Mesendoderm (in vitro differentiated cells): ENCODE measurements around the gene FLRT2.
A peak's percentile ranks its signal among the peaks of the same experiment; 100 is the strongest.

Experiments
- DNase-seq: peaks from one replicate; pipeline ENCODE4 v3.0.0; 2013
- H2AK5ac ChIP-seq: 2 replicates; pipeline ENCODE4 v1.6.1; 2013; ENCODE audit warnings: low read length, inconsistent platforms
- H2BK120ac ChIP-seq: 2 replicates; pipeline ENCODE4 v1.6.1; 2013; ENCODE audit warnings: low read depth, mild to moderate bottlenecking, low read length, moderate library complexity, mixed read lengths
- H2BK15ac ChIP-seq: replicated peaks from 2 replicates; pipeline ENCODE4 v1.6.1; 2013; ENCODE audit warnings: low read depth, mild to moderate bottlenecking, moderate library complexity
- H2BK5ac ChIP-seq: 2 replicates; pipeline ENCODE4 v1.6.1; 2013; ENCODE audit warnings: low read length, inconsistent platforms
- H3K18ac ChIP-seq: 2 replicates; pipeline ENCODE4 v1.6.1; 2013; ENCODE audit warnings: mild to moderate bottlenecking, low read length, mixed read lengths
- H3K23ac ChIP-seq: one replicate; pipeline ENCODE4 v1.6.1; 2013; ENCODE audit warnings: low read length
- H3K27ac ChIP-seq: 2 replicates; pipeline ENCODE4 v1.5.1; 2013; ENCODE audit warnings: low read depth, mild to moderate bottlenecking, inconsistent platforms, low read length, moderate library complexity
- H3K27me3 ChIP-seq: 2 replicates; pipeline ENCODE4 v1.6.1; 2013; ENCODE audit warnings: low read length, control low read depth, mild to moderate bottlenecking, inconsistent platforms; ENCODE audit not compliant: insufficient read depth, poor library complexity
- H3K36me3 ChIP-seq: 2 replicates; pipeline ENCODE4 v1.6.1; 2013; ENCODE audit warnings: low read length, inconsistent platforms; ENCODE audit not compliant: control insufficient read depth, insufficient read depth
- H3K4ac ChIP-seq: one replicate; pipeline ENCODE4 v1.6.1; 2013; ENCODE audit warnings: low read depth, mild to moderate bottlenecking, low read length, moderate library complexity
- H3K4me1 ChIP-seq: 2 replicates; pipeline ENCODE4 v1.6.1; 2013; ENCODE audit warnings: low read depth, low read length, inconsistent platforms; ENCODE audit not compliant: control insufficient read depth
- H3K4me2 ChIP-seq: 2 replicates; pipeline ENCODE4 v1.6.1; 2013; ENCODE audit warnings: low read length
- H3K4me3 ChIP-seq: 2 replicates; pipeline ENCODE4 v1.5.1; 2013; ENCODE audit warnings: mild to moderate bottlenecking, low read length
- H3K56ac ChIP-seq: one replicate; pipeline ENCODE4 v1.6.1; 2013; ENCODE audit warnings: low read length
- H3K79me1 ChIP-seq: 2 replicates; pipeline ENCODE4 v1.6.1; 2013; ENCODE audit warnings: low read length, inconsistent platforms
- H3K79me2 ChIP-seq: 2 replicates; pipeline ENCODE4 v1.6.1; 2013; ENCODE audit warnings: mild to moderate bottlenecking, low read length; ENCODE audit not compliant: control insufficient read depth, insufficient read depth
- H3K9ac ChIP-seq: 2 replicates; pipeline ENCODE4 v1.6.1; 2013; ENCODE audit warnings: low read length, inconsistent platforms
- H4K5ac ChIP-seq: one replicate; pipeline ENCODE4 v1.6.1; 2013; ENCODE audit warnings: low read length
- H4K8ac ChIP-seq: one replicate; pipeline ENCODE4 v1.6.1; 2013; ENCODE audit warnings: low read depth, mild to moderate bottlenecking, control low read depth, low read length, moderate library complexity
- WGBS: extraction: QIAGEN DNeasy Blood & Tissue Kit; methylation state at CpG from one replicate; pipeline ENCODE4 v1.1.7; 2013; ENCODE audit warnings: low lambda C conversion rate, missing lambda C conversion rate; ENCODE audit not compliant: insufficient coverage; ENCODE audit errors: extremely low coverage; 5-methylcytosine and 5-hydroxymethylcytosine counted together

FLRT2 gene

GRCh38 chr14:85686908-85687307 lies 157.0 kb downstream of the FLRT2 start:
- Histone ChIP-seq H3K18ac (no peak overlapping the region), H3K4me2 (no peak overlapping the region), H3K4me1 (no peaks in the 10 kb centered on the region), H3K4me3 (no peak overlapping the region), H3K27ac (no peak overlapping the region), H3K79me1 (no peaks in the 10 kb centered on the region), H3K79me2 (no peaks in the 10 kb centered on the region), H3K56ac (no peak overlapping the region), H2BK15ac (no peak overlapping the region), H3K23ac (no peak overlapping the region), H3K4ac (no peak overlapping the region), H4K8ac (no peak overlapping the region), H4K5ac (no peak overlapping the region), H2BK5ac (no peak overlapping the region), H2BK120ac (no peak overlapping the region), H3K27me3 (no peaks in the 10 kb centered on the region), H3K36me3 (no peaks in the 10 kb centered on the region), H2AK5ac (no peak overlapping the region), H3K9ac (no peak overlapping the region)
- DNase-seq = no peak
- WGBS = no CpG with 5 or more reads among the region's 1 CpG

- H3K4me3 ChIP-seq = no peak overlapping the region
These were observed 157.5 kb downstream of the FLRT2 start for GRCh38 chr14:85687456-85687855.

GRCh38 chr14:85688006-85688405 lies 158.1 kb downstream of the FLRT2 start:
- H3K4ac ChIP-seq = no peak overlapping the region
- no peak overlapping the region for H3K4me2 ChIP-seq
- no peak overlapping the region for H3K56ac ChIP-seq
- H3K36me3 ChIP-seq = no peaks in the 10 kb centered on the region
- no peak overlapping the region for H2BK5ac ChIP-seq
- no peaks in the 10 kb centered on the region for H3K79me2 ChIP-seq
- H3K4me1 ChIP-seq = no peaks in the 10 kb centered on the region
- no peak overlapping the region for H3K18ac ChIP-seq
- no peak overlapping the region for H3K27ac ChIP-seq
- H2BK15ac ChIP-seq = no peak overlapping the region
- H4K5ac ChIP-seq = no peak overlapping the region
- WGBS = no CpG with 5 or more reads among the region's 1 CpG
- no peak overlapping the region for H3K4me3 ChIP-seq
- H3K23ac ChIP-seq = no peak overlapping the region
- no peak overlapping the region for H2BK120ac ChIP-seq
- no peaks in the 10 kb centered on the region for H3K27me3 ChIP-seq
- H3K9ac ChIP-seq = no peak overlapping the region
- H2AK5ac ChIP-seq = no peak overlapping the region
- H3K79me1 ChIP-seq = no peaks in the 10 kb centered on the region
- H4K8ac ChIP-seq = no peak overlapping the region
- no peak for DNase-seq

More at GRCh38 chr14:85687456-85687855, 157.5 kb downstream of the FLRT2 start:
- no peak overlapping the region for H3K27ac ChIP-seq
- H4K8ac ChIP-seq = no peak overlapping the region
- H2BK5ac ChIP-seq = no peak overlapping the region
- H3K36me3 ChIP-seq = no peaks in the 10 kb centered on the region
- no peak overlapping the region for H3K23ac ChIP-seq
- H3K79me1 ChIP-seq = no peaks in the 10 kb centered on the region
- no peak overlapping the region for H3K9ac ChIP-seq
- no peak overlapping the region for H2BK15ac ChIP-seq
- WGBS = no CpG with 5 or more reads among the region's 1 CpG
- H3K27me3 ChIP-seq = no peaks in the 10 kb centered on the region
- H3K18ac ChIP-seq = no peak overlapping the region
- no peak overlapping the region for H3K4ac ChIP-seq
- no peaks in the 10 kb centered on the region for H3K4me1 ChIP-seq
- no peak overlapping the region for H2AK5ac ChIP-seq
- no peaks in the 10 kb centered on the region for H3K79me2 ChIP-seq
- no peak overlapping the region for H3K56ac ChIP-seq
- H2BK120ac ChIP-seq = no peak overlapping the region
- no peak overlapping the region for H4K5ac ChIP-seq
- no peak for DNase-seq
- no peak overlapping the region for H3K4me2 ChIP-seq

- Histone ChIP-seq H3K18ac (no peak overlapping the region), H3K79me2 (no peaks in the 10 kb centered on the region), H3K27ac (no peak overlapping the region), H4K8ac (no peak overlapping the region), H2AK5ac (no peak overlapping the region), H4K5ac (no peak overlapping the region), H3K23ac (no peak overlapping the region), H2BK120ac (no peak overlapping the region), H2BK5ac (no peak overlapping the region), H3K36me3 (no peaks in the 10 kb centered on the region), H3K27me3 (no peaks in the 10 kb centered on the region), H3K9ac (no peak overlapping the region), H2BK15ac (no peak overlapping the region), H3K4ac (no peak overlapping the region), H3K79me1 (no peaks in the 10 kb centered on the region), H3K4me2 (no peak overlapping the region), H3K4me1 (no peaks in the 10 kb centered on the region), H3K4me3 (no peak overlapping the region), H3K56ac (no peak overlapping the region)
- no CpG with 5 or more reads among the region's 2 CpGs for WGBS
- DNase-seq = no peak
These were observed 165.4 kb downstream of the FLRT2 start for GRCh38 chr14:85695300-85695699.

GRCh38 chr14:85701116-85701515 lies 171.2 kb downstream of the FLRT2 start:
- Histone ChIP-seq H3K18ac (no peak overlapping the region), H3K79me1 (no peaks in the 10 kb centered on the region), H4K5ac (no peak overlapping the region), H3K4me1 (no peaks in the 10 kb centered on the region), H2AK5ac (no peak overlapping the region), H3K4me2 (no peak overlapping the region), H3K23ac (no peak overlapping the region), H2BK5ac (no peak overlapping the region), H3K4ac (no peak overlapping the region), H3K4me3 (no peak overlapping the region), H3K79me2 (no peaks in the 10 kb centered on the region), H4K8ac (no peak overlapping the region), H3K9ac (no peak overlapping the region), H3K56ac (no peak overlapping the region), H3K27me3 (no peaks in the 10 kb centered on the region), H3K27ac (no peak overlapping the region), H2BK15ac (no peak overlapping the region), H2BK120ac (no peak overlapping the region), H3K36me3 (no peaks in the 10 kb centered on the region)
- DNase-seq = peak; percentile 19
- no CpG with 5 or more reads among the region's 6 CpGs for WGBS

- H4K8ac ChIP-seq = no peak overlapping the region
- no peak overlapping the region for H3K4me3 ChIP-seq
- H3K4ac ChIP-seq = no peak overlapping the region
- no peak overlapping the region for H3K9ac ChIP-seq
- H3K56ac ChIP-seq = no peak overlapping the region
- H3K27me3 ChIP-seq = no peaks in the 10 kb centered on the region
- H3K79me1 ChIP-seq = no peaks in the 10 kb centered on the region
- no CpG with 5 or more reads among the region's 3 CpGs for WGBS
- no peak overlapping the region for H4K5ac ChIP-seq
- H3K4me1 ChIP-seq = no peaks in the 10 kb centered on the region
- DNase-seq = peak; percentile 39
- H3K27ac ChIP-seq = no peak overlapping the region
- no peak overlapping the region for H2BK5ac ChIP-seq
- H3K18ac ChIP-seq = no peak overlapping the region
- H2AK5ac ChIP-seq = no peak overlapping the region
- H2BK15ac ChIP-seq = no peak overlapping the region
- H3K23ac ChIP-seq = no peak overlapping the region
- H2BK120ac ChIP-seq = no peak overlapping the region
- H3K4me2 ChIP-seq = no peak overlapping the region
- H3K79me2 ChIP-seq = no peaks in the 10 kb centered on the region
- H3K36me3 ChIP-seq = no peaks in the 10 kb centered on the region
These were observed 171.8 kb downstream of the FLRT2 start for GRCh38 chr14:85701763-85702162.
